ENCODE data around the gene VIPR1. TPM values are rescaled to one million over a fixed set of nuclear protein-coding genes. Genes with fewer than 3 reads are reported as not detected.

VIPR1 gene
- total RNA-seq, result 27.0 TPM

- DNase-seq (ENCODE audit: low spot score) (peak; percentile 91), ATAC-seq (peak; percentile 94)
These were observed at the start of gene VIPR1 for GRCh38 chr3:42502429-42503250. VIPR1 (plus strand) TSS chr3:42502643; CDS start chr3:42502736, 93 bp downstream.

GRCh38 chr3:42456211-42456610 is 46.2 kb upstream of the VIPR1 start:
- ATAC-seq (no peak), DNase-seq (ENCODE audit: low spot score) (no peak)

GRCh38 chr3:42459151-42459550 is 43.3 kb upstream of the VIPR1 start:
- ATAC-seq, result no peak
- no peak for DNase-seq (ENCODE audit: low spot score)

- ATAC-seq (no peak), DNase-seq (ENCODE audit: low spot score) (no peak)
These were observed 40.7 kb upstream of the VIPR1 start for GRCh38 chr3:42461762-42462161.

- ATAC-seq (no peak), DNase-seq (ENCODE audit: low spot score) (no peak)
These were observed 39.4 kb upstream of the VIPR1 start for GRCh38 chr3:42463093-42463492.

- DNase-seq (ENCODE audit: low spot score) (no peak), ATAC-seq (no peak)
These were observed 34.3 kb upstream of the VIPR1 start for GRCh38 chr3:42468111-42468510.

GRCh38 chr3:42472555-42472954 is 29.9 kb upstream of the VIPR1 start:
- DNase-seq (ENCODE audit: low spot score) (no peak), ATAC-seq (no peak)

GRCh38 chr3:42473083-42473932 is 29.1 kb upstream of the VIPR1 start:
- ATAC-seq, result peak; percentile 33
- no peak for DNase-seq (ENCODE audit: low spot score)

- no peak for DNase-seq (ENCODE audit: low spot score)
- no peak for ATAC-seq
These were observed 26.0 kb upstream of the VIPR1 start for GRCh38 chr3:42476225-42477125.

- no peak for DNase-seq (ENCODE audit: low spot score)
- no peak for ATAC-seq
These were observed 24.7 kb upstream of the VIPR1 start for GRCh38 chr3:42477696-42478095.

GRCh38 chr3:42478830-42479229 is 23.6 kb upstream of the VIPR1 start:
- DNase-seq (ENCODE audit: low spot score), result no peak
- no peak for ATAC-seq

GRCh38 chr3:42486814-42487565 is 15.5 kb upstream of the VIPR1 start:
- peak; percentile 15 for DNase-seq (ENCODE audit: low spot score)
- ATAC-seq, result no peak

- ATAC-seq, result no peak
These were observed 13.8 kb upstream of the VIPR1 start for GRCh38 chr3:42488687-42489086.

GRCh38 chr3:42489116-42489936 is 13.1 kb upstream of the VIPR1 start:
- DNase-seq (ENCODE audit: low spot score) (peak; percentile 34), ATAC-seq (no peak)

More at GRCh38 chr3:42488687-42489086, 13.8 kb upstream of the VIPR1 start:
- peak; percentile 5 for DNase-seq (ENCODE audit: low spot score)

- ATAC-seq, result no peak
- DNase-seq (ENCODE audit: low spot score), result peak; percentile 34
These were observed 12.6 kb upstream of the VIPR1 start for GRCh38 chr3:42489937-42490227.

- ATAC-seq, result peak; percentile 26
- peak; percentile 40 for DNase-seq (ENCODE audit: low spot score)
These were observed 12.2 kb upstream of the VIPR1 start for GRCh38 chr3:42490243-42490642.

GRCh38 chr3:42491881-42492507 is 10.4 kb upstream of the VIPR1 start:
- peak; percentile 38 for DNase-seq (ENCODE audit: low spot score)

GRCh38 chr3:42492508-42493080 is 9.8 kb upstream of the VIPR1 start:
- ATAC-seq (peak; percentile 23), DNase-seq (ENCODE audit: low spot score) (peak; percentile 22)

More at GRCh38 chr3:42491881-42492507, 10.4 kb upstream of the VIPR1 start:
- no peak for ATAC-seq

Data from left lobe of liver (tissue), 2 donors.